Fibroblast of mammary gland (primary cell): ENCODE data around the gene MGAT3.

ENCODE experiments used
- DNase-seq: peaks from one replicate; pipeline ENCODE4 v3.0.0-alpha.2; 2010; ENCODE audit warnings: low read depth
- H3K4me3 ChIP-seq: 2 replicates; pipeline ENCODE4 v1.5.1; 2011; ENCODE audit warnings: low read depth, mild to moderate bottlenecking, low read length, moderate library complexity; ENCODE audit not compliant: control insufficient read depth
- CTCF ChIP-seq: conservative IDR thresholded peaks from 2 replicates; pipeline ENCODE4 v1.5.1; 2011; ENCODE audit warnings: low read depth, low read length, inconsistent platforms; ENCODE audit not compliant: control insufficient read depth, insufficient read depth

Gene MGAT3

DNA sequence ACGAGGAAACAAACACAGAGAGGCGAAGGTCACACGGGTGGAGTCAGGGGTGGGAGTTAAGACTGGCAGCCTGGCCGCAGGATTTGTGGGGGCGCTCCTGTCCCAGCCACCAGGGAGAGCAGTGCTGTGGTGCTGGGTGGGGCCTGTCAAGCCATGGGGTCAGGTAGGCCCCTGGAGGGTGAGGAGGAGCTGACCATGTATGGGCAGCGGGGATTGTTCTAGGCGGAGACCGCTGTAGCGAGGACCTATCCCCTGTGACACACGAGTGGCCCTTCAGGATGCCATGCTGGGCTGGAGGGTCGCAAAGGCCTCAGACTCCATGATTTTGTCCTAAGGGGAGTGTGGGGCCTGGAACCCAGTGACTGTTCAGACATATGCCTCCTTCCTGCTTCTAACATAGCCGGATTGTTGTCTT, 77.3 kb downstream of the MGAT3 start:
- no peak for DNase-seq
- no peak overlapping the region for H3K4me3 ChIP-seq
- no peak for TF ChIP-seq CTCF

GRCh38 chr22:39534591-39535356, 78.0 kb downstream of the MGAT3 start:
- no peak overlapping the region for H3K4me3 ChIP-seq
- peak; percentile 56 for TF ChIP-seq CTCF
- DNase-seq: peak; percentile 49

DNA sequence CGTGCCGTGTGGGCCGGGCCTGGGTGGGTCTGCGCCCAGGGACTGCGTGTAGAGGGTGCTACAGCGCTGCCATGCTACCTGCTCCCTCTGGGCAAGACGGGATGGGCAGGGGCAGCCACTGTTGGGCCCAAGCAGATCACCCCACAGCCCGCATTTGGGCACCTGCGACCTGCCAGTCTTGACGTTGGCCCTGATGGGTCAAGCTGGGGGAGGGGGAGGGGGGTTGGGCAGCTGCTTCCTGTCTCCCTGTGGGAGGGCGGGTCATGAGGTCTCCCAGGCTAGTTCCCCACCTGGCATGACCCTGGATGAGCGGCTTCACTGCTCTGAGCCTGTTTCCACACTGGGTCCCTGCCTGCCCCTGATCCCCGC, 78.5 kb downstream of the MGAT3 start:
- H3K4me3 ChIP-seq: no peak overlapping the region
- TF ChIP-seq CTCF: no peak
- DNase-seq: no peak

- no peak overlapping the region for H3K4me3 ChIP-seq
- no peak for DNase-seq
- TF ChIP-seq CTCF: no peak
Measured at GRCh38 chr22:39535831-39536449, 79.1 kb downstream of the MGAT3 start.

DNA sequence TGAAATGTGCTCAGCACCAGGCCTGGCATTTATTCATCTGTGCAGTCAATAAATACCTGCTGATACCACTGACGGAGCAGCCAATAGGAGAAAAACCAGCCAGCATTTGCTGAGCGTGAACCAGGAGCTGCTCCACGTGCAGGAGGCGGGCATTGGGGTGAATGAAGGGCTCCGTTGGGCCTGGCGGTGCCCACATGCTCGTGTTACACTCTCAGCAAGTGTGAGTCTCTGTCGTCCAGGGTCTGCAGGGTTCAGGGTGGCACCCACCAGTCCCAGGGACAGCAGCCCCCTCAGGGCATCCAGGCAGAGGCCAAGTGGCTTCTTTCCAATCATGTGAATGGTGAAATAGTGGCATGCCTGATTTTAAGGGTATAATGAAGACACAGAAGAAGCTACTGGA, 79.9 kb downstream of the MGAT3 start:
- no peak overlapping the region for H3K4me3 ChIP-seq
- DNase-seq: no peak
- TF ChIP-seq CTCF: no peak

DNA sequence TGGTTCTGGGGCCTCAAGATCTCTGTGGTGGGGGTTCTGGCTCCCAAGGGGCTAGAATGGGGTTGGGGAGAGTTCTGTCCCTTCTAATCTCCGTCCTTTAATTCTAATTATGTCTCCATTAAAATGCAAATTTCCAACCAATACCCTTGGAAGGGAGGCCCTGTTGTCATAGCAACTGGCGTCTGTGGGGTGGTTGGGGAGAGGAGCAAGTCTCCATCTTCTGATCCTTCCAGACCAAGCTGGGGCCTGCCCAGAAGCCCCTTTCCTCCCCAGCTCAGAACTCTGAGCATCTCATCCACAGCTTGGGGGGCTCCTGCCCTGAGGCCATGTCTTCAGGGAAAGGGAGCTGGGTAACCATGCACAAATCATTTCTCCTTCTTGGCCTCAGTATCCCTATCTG, 81.2 kb downstream of the MGAT3 start:
- no peak for DNase-seq
- TF ChIP-seq CTCF: no peak
- H3K4me3 ChIP-seq: no peak overlapping the region
